BLaER1 (cell line): Measurements from ENCODE around the gene PIK3R5.
"Not testable (repeated sequence)": the region's sequence is repeated elsewhere in the genome, so short reads cannot be mapped to it uniquely, and the experiment has no call there.

Source experiments
- H3K27ac ChIP-seq: shearing (Covaris generic); formaldehyde crosslinking; 2 replicates; pipeline ENCODE4 v1.8.1; 2022
- H3K27me3 ChIP-seq: shearing (Covaris generic); formaldehyde crosslinking; 2 replicates; pipeline ENCODE4 v1.8.1; 2022
- H3K36me3 ChIP-seq: shearing (Covaris generic); formaldehyde crosslinking; 2 replicates; pipeline ENCODE4 v1.8.1; 2022
- H3K4me1 ChIP-seq: shearing (Covaris generic); formaldehyde crosslinking; 2 replicates; pipeline ENCODE4 v1.8.1; 2022
- H3K4me2 ChIP-seq: shearing (Covaris generic); formaldehyde crosslinking; 2 replicates; pipeline ENCODE4 v1.8.1; 2022
- H3K4me3 ChIP-seq: shearing (Covaris generic); formaldehyde crosslinking; 2 replicates; pipeline ENCODE4 v1.8.1; 2022
- H3K9ac ChIP-seq: shearing (Covaris generic); formaldehyde crosslinking; 2 replicates; pipeline ENCODE4 v1.8.1; 2022
- H3K9me3 ChIP-seq: shearing (Covaris generic); formaldehyde crosslinking; 2 replicates; pipeline ENCODE4 v1.8.1; 2022
- H4K20me1 ChIP-seq: shearing (Covaris generic); formaldehyde crosslinking; 2 replicates; pipeline ENCODE4 v1.8.1; 2022
- Cebpa-rat ChIP-seq: shearing (Covaris generic); IDR thresholded peaks from 2 replicates; pipeline ENCODE4 v1.8.1; 2022

The PIK3R5 gene

DNA sequence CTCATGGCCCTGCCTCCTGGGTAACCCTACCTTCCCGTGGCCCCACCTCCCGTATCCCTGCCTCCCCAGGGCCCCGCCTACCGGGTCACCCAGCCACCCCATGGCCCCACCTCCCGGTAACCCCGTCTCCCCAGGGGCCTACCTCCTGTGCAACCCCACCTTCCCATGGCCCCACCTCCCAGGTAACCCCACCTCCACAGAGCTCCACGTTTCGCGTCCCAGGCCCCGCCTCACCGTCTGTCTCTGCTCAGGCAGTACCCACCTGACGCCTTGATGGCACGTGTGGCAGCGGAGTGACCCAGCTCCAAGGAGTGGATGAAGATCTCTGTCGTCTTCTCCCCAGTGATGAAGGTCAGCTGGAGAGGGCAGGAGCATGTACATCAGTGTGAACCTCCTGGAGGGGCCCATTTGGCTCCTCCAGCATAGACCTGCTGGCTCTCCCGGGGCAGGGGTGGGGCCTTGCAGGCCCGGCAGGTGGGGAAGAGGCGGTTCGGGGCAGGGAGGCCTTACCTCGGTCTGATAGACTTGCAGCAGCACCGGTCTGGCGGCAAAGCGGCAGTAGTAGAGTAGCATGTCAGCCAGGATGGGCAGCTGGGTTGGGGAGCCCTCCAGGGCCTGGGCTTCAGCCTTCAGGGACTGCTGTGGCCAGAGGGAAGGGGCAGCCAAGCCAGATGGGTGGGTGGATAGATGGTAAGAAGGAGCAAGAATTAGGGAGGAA lies 79.4 kb downstream of the PIK3R5 start:
- Histone ChIP-seq H3K9me3 (no peaks in the 10 kb centered on the region), H3K4me3 (no peak overlapping the region), H3K27me3 (no peaks in the 10 kb centered on the region), H3K4me1 (peaks cover 6% of the 10 kb centered on the region; the same call in 1 of the 2 replicates), H3K36me3 (peaks cover 57% of the 10 kb centered on the region), H3K27ac (no peak overlapping the region), H3K4me2 (no peak overlapping the region), H3K9ac (no peak overlapping the region), H4K20me1 (no peaks in the 10 kb centered on the region)
- TF ChIP-seq Cebpa-rat = no peak

- H3K27me3 ChIP-seq, H3K4me1 ChIP-seq, H3K9me3 ChIP-seq, H3K27ac ChIP-seq, H3K9ac ChIP-seq, H4K20me1 ChIP-seq, H3K4me2 ChIP-seq, H3K4me3 ChIP-seq: not testable (repeated sequence)
- H3K36me3 ChIP-seq = peaks cover 61% of the 10 kb centered on the region
Measured at GRCh38 chr17:8885163-8885966, 80.1 kb downstream of the PIK3R5 start.

DNA sequence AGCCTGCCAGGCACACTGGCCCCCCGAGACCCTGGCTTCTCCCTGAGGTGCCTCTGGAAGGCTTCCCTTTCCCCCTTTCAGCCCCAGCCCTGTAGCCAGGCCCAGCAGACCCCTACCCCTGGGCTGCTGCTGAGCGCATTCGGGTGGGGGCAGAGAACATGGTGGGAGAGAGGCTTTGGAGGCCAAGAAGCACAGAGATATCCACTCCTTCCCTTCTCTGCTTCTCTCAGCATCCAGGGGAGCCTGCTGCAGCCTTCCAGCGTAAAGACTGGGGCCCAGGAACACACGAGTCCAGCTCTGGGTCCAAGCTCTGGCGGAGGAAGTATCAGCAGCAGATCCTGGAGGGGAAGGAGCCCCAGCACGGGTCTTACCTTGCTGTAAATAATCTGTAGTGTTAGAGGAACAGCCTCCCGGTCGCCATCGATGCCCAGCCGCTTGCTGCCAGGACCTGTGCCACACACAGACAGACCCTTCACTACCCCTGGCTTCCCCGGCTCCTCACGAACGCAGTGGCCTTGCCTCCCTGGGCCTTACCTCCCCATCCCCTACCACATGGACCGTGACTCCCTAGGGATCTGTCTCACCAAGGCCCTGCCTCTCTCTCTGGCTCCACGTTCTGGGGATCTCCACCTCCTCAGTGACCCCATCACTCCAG lies 81.0 kb downstream of the PIK3R5 start:
- Histone ChIP-seq H3K27me3 (no peaks in the 10 kb centered on the region), H3K9me3 (no peaks in the 10 kb centered on the region), H3K4me1 (peaks cover 6% of the 10 kb centered on the region; the same call in 1 of the 2 replicates), H3K27ac (no peak overlapping the region), H3K4me2 (no peak overlapping the region; the same call in 1 of the 2 replicates), H4K20me1 (no peaks in the 10 kb centered on the region), H3K36me3 (peaks cover 59% of the 10 kb centered on the region), H3K4me3 (no peak overlapping the region), H3K9ac (no peak overlapping the region)
- no peak for TF ChIP-seq Cebpa-rat

- peaks cover 62% of the 10 kb centered on the region for H3K36me3 ChIP-seq
- peaks cover 6% of the 10 kb centered on the region; the same call in 1 of the 2 replicates for H3K4me1 ChIP-seq
- H3K4me3 ChIP-seq = no peak overlapping the region
- H3K27ac ChIP-seq = no peak overlapping the region
- no peak overlapping the region for H3K4me2 ChIP-seq
- H4K20me1 ChIP-seq = no peaks in the 10 kb centered on the region
- no peaks in the 10 kb centered on the region for H3K9me3 ChIP-seq
- no peak for TF ChIP-seq Cebpa-rat
- no peaks in the 10 kb centered on the region for H3K27me3 ChIP-seq
- no peak overlapping the region for H3K9ac ChIP-seq
Measured at GRCh38 chr17:8883353-8883752, 82.2 kb downstream of the PIK3R5 start.

DNA sequence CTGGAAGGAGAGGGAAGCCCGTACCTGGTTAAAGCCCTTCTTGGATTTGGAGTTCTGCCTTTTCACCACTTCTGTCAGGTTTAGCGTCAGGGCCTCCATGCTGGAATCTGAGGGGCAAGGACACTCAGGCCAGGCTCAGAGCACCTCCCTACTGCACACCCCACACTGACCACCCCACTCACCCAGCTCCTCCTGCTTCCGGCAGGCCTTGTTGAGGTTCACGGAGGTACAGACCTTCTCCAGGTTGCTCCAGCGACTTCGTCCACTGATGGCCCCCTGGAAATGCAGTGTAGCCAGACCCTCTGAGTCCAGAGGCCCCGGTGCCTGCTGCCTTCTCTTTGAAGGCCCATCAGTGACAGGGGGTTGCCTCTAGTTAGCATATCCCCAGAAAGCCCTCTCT lies 83.9 kb downstream of the PIK3R5 start:
- Histone ChIP-seq H3K4me3 (no peak overlapping the region), H3K9me3 (no peaks in the 10 kb centered on the region), H3K4me1 (peaks cover 6% of the 10 kb centered on the region; the same call in 1 of the 2 replicates), H3K9ac (no peak overlapping the region), H3K36me3 (peaks cover 56% of the 10 kb centered on the region), H3K27me3 (no peaks in the 10 kb centered on the region), H4K20me1 (no peaks in the 10 kb centered on the region), H3K27ac (no peak overlapping the region), H3K4me2 (no peak overlapping the region)
- TF ChIP-seq Cebpa-rat = no peak

DNA sequence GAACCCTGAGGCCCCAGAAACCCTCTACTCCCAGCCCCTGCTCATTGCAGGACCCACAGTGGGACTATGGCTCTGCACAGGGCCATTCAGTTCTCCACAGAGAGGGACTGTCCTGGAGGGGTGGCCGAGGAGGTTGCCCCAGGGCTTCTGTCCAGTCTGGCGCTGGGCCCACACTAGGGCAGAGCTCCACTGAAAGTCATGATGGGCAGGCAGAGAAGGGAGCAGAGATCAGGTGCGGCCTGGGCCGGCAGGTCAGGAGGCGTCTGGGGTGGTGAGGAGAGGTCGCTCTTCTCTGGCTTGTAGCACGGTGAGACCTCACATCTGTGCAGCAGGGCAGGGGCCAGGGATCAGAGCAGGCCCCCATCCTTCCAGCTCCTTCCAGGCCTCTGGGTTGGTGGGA lies 85.0 kb downstream of the PIK3R5 start:
- H3K27me3 ChIP-seq = no peaks in the 10 kb centered on the region
- H3K27ac ChIP-seq = no peak overlapping the region
- H3K4me2 ChIP-seq = no peak overlapping the region
- H3K4me1 ChIP-seq = peaks cover 6% of the 10 kb centered on the region; the same call in 1 of the 2 replicates
- no peaks in the 10 kb centered on the region for H3K9me3 ChIP-seq
- no peak for TF ChIP-seq Cebpa-rat
- H3K4me3 ChIP-seq = no peak overlapping the region
- H3K9ac ChIP-seq = no peak overlapping the region
- no peaks in the 10 kb centered on the region for H4K20me1 ChIP-seq
- peaks cover 49% of the 10 kb centered on the region for H3K36me3 ChIP-seq

DNA sequence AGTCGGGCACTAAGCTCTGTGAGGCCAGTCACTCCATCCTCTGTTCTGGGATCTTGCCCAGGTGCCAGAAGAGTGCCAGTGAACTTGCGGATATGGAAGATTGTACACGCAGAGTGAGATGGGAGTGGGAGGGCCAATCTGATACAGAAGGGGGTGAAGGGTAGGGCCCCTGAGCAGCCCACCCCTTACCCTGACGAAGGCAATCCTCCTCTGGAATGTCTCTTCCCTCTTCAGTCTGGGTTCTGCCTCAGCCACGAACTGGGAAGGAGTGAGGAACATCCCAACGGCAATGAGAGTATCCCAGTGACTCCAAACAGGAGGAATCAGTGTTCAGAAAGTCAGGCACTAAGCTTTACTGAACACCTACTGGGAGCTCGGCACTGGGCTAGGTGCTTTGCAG lies 86.1 kb downstream of the PIK3R5 start:
- H4K20me1 ChIP-seq = no peaks in the 10 kb centered on the region
- peaks cover 45% of the 10 kb centered on the region for H3K36me3 ChIP-seq
- no peak overlapping the region for H3K4me2 ChIP-seq
- no peaks in the 10 kb centered on the region for H3K27me3 ChIP-seq
- no peak for TF ChIP-seq Cebpa-rat
- H3K4me3 ChIP-seq = no peak overlapping the region
- no peaks in the 10 kb centered on the region for H3K9me3 ChIP-seq
- H3K27ac ChIP-seq = no peak overlapping the region
- no peak overlapping the region for H3K9ac ChIP-seq
- H3K4me1 ChIP-seq = peaks cover 2% of the 10 kb centered on the region

DNA sequence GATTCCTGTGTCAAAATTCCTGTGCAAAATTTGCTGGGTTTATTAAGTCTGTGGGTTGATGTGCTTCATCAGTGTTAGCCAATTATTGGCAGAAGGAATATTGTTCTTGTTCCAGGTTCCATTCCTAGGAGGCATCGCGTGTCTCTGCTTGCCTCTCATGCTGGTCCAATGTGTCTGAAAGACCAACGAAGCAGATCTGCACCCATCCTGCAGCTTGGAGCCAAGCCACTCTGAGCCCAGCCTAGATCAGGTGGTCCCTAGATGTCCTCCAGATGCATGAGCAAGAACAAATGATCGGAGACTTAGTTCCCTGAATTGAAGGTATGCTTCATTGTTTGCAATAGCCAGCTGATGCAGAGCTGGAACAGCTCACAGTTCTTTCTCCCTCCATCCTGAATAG lies 87.5 kb downstream of the PIK3R5 start:
- Histone ChIP-seq H3K36me3 (peaks cover 32% of the 10 kb centered on the region), H3K4me2 (no peak overlapping the region), H3K4me1 (peaks cover 16% of the 10 kb centered on the region), H3K27me3 (no peaks in the 10 kb centered on the region), H3K9ac (no peak overlapping the region), H3K9me3 (no peaks in the 10 kb centered on the region), H3K4me3 (no peak overlapping the region), H3K27ac (no peak overlapping the region), H4K20me1 (no peaks in the 10 kb centered on the region)
- TF ChIP-seq Cebpa-rat = no peak

DNA sequence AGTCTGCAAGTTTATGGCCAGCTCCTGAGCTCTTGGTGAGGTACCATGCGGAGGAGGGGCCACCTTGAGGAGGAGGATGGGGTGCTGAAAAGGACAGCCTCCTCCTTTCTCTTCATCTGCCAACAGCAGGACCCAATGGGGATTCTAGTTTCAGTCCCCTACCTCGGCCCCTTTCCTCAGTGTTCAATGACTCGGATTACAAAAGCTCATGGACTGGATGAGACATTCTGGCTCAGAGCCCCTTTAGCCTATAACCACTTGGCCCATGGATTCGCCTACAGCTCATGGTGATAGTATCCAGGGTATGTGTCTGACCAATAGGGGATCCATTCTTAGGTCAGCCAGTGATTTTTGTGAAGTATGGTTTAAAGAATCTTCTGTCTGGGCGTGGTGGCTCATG lies 89.5 kb downstream of the PIK3R5 start:
- TF ChIP-seq Cebpa-rat = no peak
- Histone ChIP-seq H3K4me1 (peaks cover 27% of the 10 kb centered on the region), H3K9me3 (no peaks in the 10 kb centered on the region), H3K27ac (no peak overlapping the region), H3K36me3 (peaks cover 28% of the 10 kb centered on the region), H3K4me2 (no peak overlapping the region), H3K27me3 (no peaks in the 10 kb centered on the region), H3K4me3 (no peak overlapping the region), H4K20me1 (no peaks in the 10 kb centered on the region), H3K9ac (no peak overlapping the region)

DNA sequence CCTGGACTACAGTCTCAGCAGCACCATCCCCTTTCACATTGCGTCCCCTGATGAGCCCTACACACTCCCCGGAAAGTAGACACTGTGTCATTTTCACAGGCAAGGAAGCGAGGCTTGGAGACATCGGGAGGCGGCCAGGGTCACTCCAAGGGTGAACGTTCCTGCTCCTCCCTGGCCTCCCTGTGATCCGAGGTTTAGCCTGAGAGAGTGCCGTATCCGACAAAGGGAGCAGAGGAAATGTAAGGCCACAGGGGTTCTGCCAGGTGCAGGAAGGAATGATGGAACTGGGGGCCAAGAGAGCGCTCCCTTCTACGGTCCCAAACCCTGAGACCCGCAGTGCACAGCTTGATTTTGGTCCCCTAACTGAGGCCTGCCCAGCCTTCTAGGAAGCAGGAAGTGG lies 90.1 kb downstream of the PIK3R5 start:
- H3K36me3 ChIP-seq = peaks cover 23% of the 10 kb centered on the region
- H3K4me1 ChIP-seq = peaks cover 27% of the 10 kb centered on the region
- no peak for TF ChIP-seq Cebpa-rat
- H3K9ac ChIP-seq = no peak overlapping the region
- H4K20me1 ChIP-seq = no peaks in the 10 kb centered on the region
- H3K9me3 ChIP-seq = no peaks in the 10 kb centered on the region
- H3K27ac ChIP-seq = no peak overlapping the region
- no peaks in the 10 kb centered on the region for H3K27me3 ChIP-seq
- H3K4me3 ChIP-seq = no peak overlapping the region
- H3K4me2 ChIP-seq = no peak overlapping the region
